IMR-90 (cell line): ENCODE data around the gene PLPP3. TPM values are rescaled to one million over a fixed set of nuclear protein-coding genes. Genes with fewer than 3 reads are reported as not detected.

Source experiments
- ATAC-seq: fragments of 200-7000 bp; cut with Tn5 transposase; 2 replicates; pipeline ENCODE4 v1.9.1; 2020; ENCODE audit warnings: low read depth, mild to moderate bottlenecking, moderate library complexity
- BruUV-seq: library from RNA; stranded (reverse); fragments of 400-500 nt; replicated peaks from 2 replicates; lab custom pipeline; 2021; lab: Mats Ljungman, UMichigan
- CTCF ChIA-PET: fragments of 300-600 bp; formaldehyde crosslinking; extraction: SDS; loops from one replicate; lab custom pipeline; 2021; ENCODE audit warnings: antibody characterized with exemption; lab: Yijun Ruan, JAX
- POLR2A ChIA-PET: fragments of 300-600 bp; sonication (Branson Sonifier 250); formaldehyde crosslinking; loops from one replicate; lab custom pipeline; 2022; ENCODE audit warnings: antibody characterized with exemption; ENCODE audit not compliant: unreplicated experiment; lab: Charles Lee
- DNase-seq: peaks from one replicate; pipeline ENCODE4 v3.0.0; 2013
- H2AFZ ChIP-seq: replicated peaks from 2 replicates; pipeline ENCODE3; 2013; ENCODE audit warnings: low read length, mild to moderate bottlenecking; ENCODE audit not compliant: poor library complexity
- H2AK5ac ChIP-seq: 2 replicates; pipeline ENCODE4 v1.6.1; 2013; ENCODE audit warnings: low read depth, low read length, inconsistent platforms
- H2AK9ac ChIP-seq: replicated peaks from 2 replicates; pipeline ENCODE3; 2013; ENCODE audit warnings: mild to moderate bottlenecking, low read depth, low read length, moderate library complexity; ENCODE audit not compliant: poor library complexity
- H2BK120ac ChIP-seq: 2 replicates; pipeline ENCODE4 v1.6.1; 2013; ENCODE audit warnings: low read depth, low read length, inconsistent platforms
- H2BK15ac ChIP-seq: 3 replicates; pipeline ENCODE4 v1.6.1; 2013; ENCODE audit warnings: low read depth, low read length, inconsistent platforms
- H2BK20ac ChIP-seq: 2 replicates; pipeline ENCODE4 v1.6.1; 2013; ENCODE audit warnings: low read depth, mild to moderate bottlenecking, inconsistent platforms, low read length, moderate library complexity
- H2BK5ac ChIP-seq: 2 replicates; pipeline ENCODE4 v1.6.1; 2013; ENCODE audit warnings: mild to moderate bottlenecking, low read depth, low read length, inconsistent platforms; ENCODE audit not compliant: poor library complexity, severe bottlenecking
- H3K14ac ChIP-seq: replicated peaks from 2 replicates; pipeline ENCODE4 v1.6.1; 2013; ENCODE audit warnings: low read depth, low read length, inconsistent platforms
- H3K18ac ChIP-seq: 2 replicates; pipeline ENCODE4 v1.6.1; 2013; ENCODE audit warnings: low read depth, low read length, control low read depth
- H3K23ac ChIP-seq: 2 replicates; pipeline ENCODE4 v1.6.1; 2013; ENCODE audit warnings: low read depth, low read length, inconsistent platforms
- H3K27ac ChIP-seq: 2 replicates; pipeline ENCODE4 v1.5.1; 2013; ENCODE audit warnings: mild to moderate bottlenecking, control low read depth, low read length; ENCODE audit not compliant: insufficient read depth
- H3K27me3 ChIP-seq: 2 replicates; pipeline ENCODE4 v1.6.1; 2013; ENCODE audit warnings: low read length; ENCODE audit not compliant: control insufficient read depth, insufficient read depth
- H3K36me3 ChIP-seq: 2 replicates; pipeline ENCODE4 v1.6.1; 2013; ENCODE audit warnings: low read length, mixed read lengths; ENCODE audit not compliant: control insufficient read depth, insufficient read depth
- H3K4ac ChIP-seq: 2 replicates; pipeline ENCODE4 v1.6.1; 2013; ENCODE audit warnings: low read depth, low read length, inconsistent platforms
- H3K4me1 ChIP-seq: 2 replicates; pipeline ENCODE4 v1.6.1; 2013; ENCODE audit warnings: low read length, mixed read lengths; ENCODE audit not compliant: control insufficient read depth, insufficient read depth
- H3K4me2 ChIP-seq: 2 replicates; pipeline ENCODE4 v1.6.1; 2013; ENCODE audit warnings: low read depth, mild to moderate bottlenecking, control low read depth, low read length, moderate library complexity
- H3K4me3 ChIP-seq: 2 replicates; pipeline ENCODE4 v1.5.1; 2013; ENCODE audit warnings: low read depth, mild to moderate bottlenecking, control low read depth, low read length, moderate library complexity; ENCODE audit not compliant: insufficient read depth
- H3K56ac ChIP-seq: 2 replicates; pipeline ENCODE4 v1.6.1; 2013; ENCODE audit warnings: low read length, inconsistent platforms; ENCODE audit not compliant: insufficient read depth; ENCODE audit errors: extremely low read depth
- H3K79me1 ChIP-seq, 2 experiments: 2 replicates each; pipeline ENCODE4 v1.6.1; 2013; ENCODE audit warnings: low read length in 2 of 2, inconsistent platforms in 1 of 2, low read depth in 1 of 2
- H3K9ac ChIP-seq: 2 replicates; pipeline ENCODE4 v1.6.1; 2013; ENCODE audit warnings: low read depth, low read length, control low read depth
- H3K9me1 ChIP-seq: 2 replicates; pipeline ENCODE4 v1.6.1; 2013; ENCODE audit warnings: low read length, inconsistent platforms; ENCODE audit not compliant: insufficient read depth
- H3K9me3 ChIP-seq: 2 replicates; pipeline ENCODE4 v1.6.1; 2013; ENCODE audit warnings: low read length; ENCODE audit not compliant: control insufficient read depth, insufficient read depth
- H4K20me1 ChIP-seq: 2 replicates; pipeline ENCODE4 v1.6.1; 2013; ENCODE audit warnings: low read length, inconsistent platforms; ENCODE audit not compliant: insufficient read depth
- H4K5ac ChIP-seq: 2 replicates; pipeline ENCODE4 v1.6.1; 2013; ENCODE audit warnings: mild to moderate bottlenecking, low read depth, low read length, control low read depth
- H4K8ac ChIP-seq, 2 experiments: 2 replicates each; pipeline ENCODE4 v1.6.1; 2013; ENCODE audit warnings: low read depth in 2 of 2, low read length in 2 of 2, control low read depth in 1 of 2, inconsistent platforms in 1 of 2
- H4K91ac ChIP-seq: 2 replicates; pipeline ENCODE4 v1.6.1; 2013; ENCODE audit warnings: low read depth, low read length, inconsistent platforms; ENCODE audit not compliant: insufficient read depth
- BHLHE40 ChIP-seq: fragments of 150-350 bp; IDR thresholded peaks from 2 replicates; pipeline ENCODE4 v1.6.1; 2016; ENCODE audit warnings: mild to moderate bottlenecking, low read depth, low read length
- MAFK ChIP-seq: IDR thresholded peaks from 2 replicates; pipeline ENCODE4 v1.6.1; 2012; ENCODE audit warnings: low read depth, low read length, improper control_type of control experiment
- MAZ ChIP-seq: IDR thresholded peaks from 2 replicates; pipeline ENCODE4 v1.6.1; 2012; ENCODE audit warnings: low read depth, mild to moderate bottlenecking, low read length, improper control_type of control experiment, moderate library complexity, borderline replicate concordance
- RAD21 ChIP-seq: IDR thresholded peaks from 2 replicates; pipeline ENCODE4 v1.6.1; 2012; ENCODE audit warnings: low read length, improper control_type of control experiment
- WGBS, 2 experiments: methylation state at CpG; one replicate each; pipeline versions ENCODE4 v1.1.5 to v1.1.7; 2013; ENCODE audit warnings: missing lambda C conversion rate in 2 of 2; ENCODE audit not compliant: insufficient read length in 1 of 2; ENCODE audit errors: extremely low coverage in 2 of 2; 5-methylcytosine and 5-hydroxymethylcytosine counted together
- dilution Hi-C: fragments of 300-500 bp; cut with HindIII; formaldehyde crosslinking; loops from one replicate; pipeline ENCODE4 v1.14.3; 2018; ENCODE audit warnings: low sequenced_read_pairs; ENCODE audit not compliant: unreplicated experiment
- in situ Hi-C: fragments of 300-500 bp; cut with MboI; formaldehyde crosslinking; loops from 3 replicates; pipeline ENCODE4 v1.14.3; 2019; ENCODE audit warnings: low sequenced_read_pairs, inconsistent platforms, mixed read lengths
- intact Hi-C: fragments of 100-400 bp; cut with micrococcal nuclease; formaldehyde crosslinking; loops from 2 replicates; pipeline ENCODE4 v1.10.0; 2022
- polyA plus RNA-seq, 3 experiments: library from polyadenylated mRNA; depleted of rRNA; stranded (reverse); fragments of >200 nt; gene quantifications; 2 replicates each; pipeline ENCODE4 v1.2.3, GENCODE V29; 2012; ENCODE audit warnings: low replicate concordance in 1 of 3
- total RNA-seq: library from RNA; depleted of rRNA; stranded (reverse); fragments of >200 nt; gene quantifications from 2 replicates; pipeline ENCODE4 v1.2.3, GENCODE V29; 2012
- TF ChIP-seq, protein P1 (sequence below): fragments of 150-350 bp; IDR thresholded peaks from 2 replicates; pipeline ENCODE4 v1.6.1; 2016; ENCODE audit warnings: low read depth, mild to moderate bottlenecking, low read length, moderate library complexity, borderline replicate concordance

Gene PLPP3
- total and polyA plus RNA-seq, 2 of the 4 experiments (the other 2 are of a cell fraction) = 49.9 to 56.6 TPM

DNA sequence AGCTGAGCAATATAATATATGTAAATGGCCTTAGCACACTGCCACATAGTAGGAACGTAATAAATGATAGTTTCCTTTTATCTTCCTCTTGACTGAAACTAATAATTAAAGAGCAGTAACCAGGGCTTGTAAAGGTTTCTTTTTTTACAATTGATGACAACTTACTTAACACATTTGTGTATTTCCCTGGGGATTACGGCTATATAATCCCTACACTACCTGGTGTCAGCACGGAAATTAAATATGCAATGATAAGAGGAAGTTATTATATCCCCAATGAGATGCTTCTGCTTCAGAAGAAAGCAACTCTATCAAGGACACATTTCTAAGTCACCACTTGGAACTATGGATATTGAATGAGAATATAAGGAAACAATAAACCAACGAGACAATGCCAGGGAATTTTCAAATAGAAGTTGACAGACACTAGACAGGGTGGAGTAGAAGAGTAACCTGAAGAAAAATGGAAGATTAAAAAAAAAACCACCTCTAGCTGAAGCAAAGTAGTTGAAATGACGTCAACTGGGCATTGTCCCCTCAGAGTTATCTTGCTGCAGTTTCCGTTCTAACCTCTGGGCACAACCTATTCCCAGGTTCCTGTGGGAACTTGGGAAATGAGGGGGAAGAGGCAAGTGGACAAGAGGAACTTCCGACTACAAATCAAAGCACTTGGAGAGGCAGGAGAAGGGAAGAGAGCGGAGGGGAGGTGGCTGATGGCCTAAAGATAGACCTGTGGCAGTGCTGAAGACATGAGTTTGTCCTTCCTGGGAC lies 66.5 kb downstream of the PLPP3 start:
- Histone ChIP-seq H2AFZ (no peak overlapping the region), H3K9me1 (peaks cover 34% of the 10 kb centered on the region), H3K4me3 (no peak overlapping the region), H4K5ac (no peak overlapping the region), H2BK20ac (no peak overlapping the region), H3K4ac (no peak overlapping the region), H3K27ac (no peak overlapping the region), H4K8ac (no peak overlapping the region), H4K20me1 (peaks cover 45% of the 10 kb centered on the region), H3K9me3 (no peaks in the 10 kb centered on the region), H2BK5ac (no peak overlapping the region), H3K14ac (no peak overlapping the region), H2BK15ac (no peak overlapping the region), H4K91ac (no peak overlapping the region), H3K27me3 (no peaks in the 10 kb centered on the region), H3K18ac (no peak overlapping the region), H3K56ac (no peak overlapping the region), H3K23ac (no peak overlapping the region), H3K4me1 (peaks cover 9% of the 10 kb centered on the region; the same call in 1 of the 2 replicates), H3K36me3 (peaks cover 80% of the 10 kb centered on the region), H3K79me1 (peaks cover 3 to 73% of the 10 kb centered on the region in 2 experiments; a peak in 3 of 4 replicates), H2AK9ac (no peak overlapping the region), H2BK120ac (no peak overlapping the region), H3K4me2 (no peak overlapping the region), H3K9ac (no peak overlapping the region), H2AK5ac (no peak overlapping the region)
- dilution Hi-C loops (no loop called here), intact Hi-C loops (loop anchor here (5.0 kb wide), 1 partner anchor 64 kb away; the partner anchor contains the start of gene PLPP3), in situ Hi-C loops (no loop called here)
- ChIA-PET POLR2A (no interaction called here), CTCF (no interaction called here)
- TF ChIP-seq MAFK (no peak), BHLHE40 (no peak), MAZ (no peak), RAD21 (no peak)
- TF ChIP-seq, protein P1, sequence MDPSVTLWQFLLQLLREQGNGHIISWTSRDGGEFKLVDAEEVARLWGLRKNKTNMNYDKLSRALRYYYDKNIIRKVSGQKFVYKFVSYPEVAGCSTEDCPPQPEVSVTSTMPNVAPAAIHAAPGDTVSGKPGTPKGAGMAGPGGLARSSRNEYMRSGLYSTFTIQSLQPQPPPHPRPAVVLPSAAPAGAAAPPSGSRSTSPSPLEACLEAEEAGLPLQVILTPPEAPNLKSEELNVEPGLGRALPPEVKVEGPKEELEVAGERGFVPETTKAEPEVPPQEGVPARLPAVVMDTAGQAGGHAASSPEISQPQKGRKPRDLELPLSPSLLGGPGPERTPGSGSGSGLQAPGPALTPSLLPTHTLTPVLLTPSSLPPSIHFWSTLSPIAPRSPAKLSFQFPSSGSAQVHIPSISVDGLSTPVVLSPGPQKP = no peak
- ATAC-seq (no peak), DNase-seq (no peak)
- BruUV-seq = no TSS peak
- 100% methylated on average over 1 of the region's 8 CpGs; no CpG with 5 or more reads in 1 of the 2 experiments for WGBS, 2 experiments
